A673 (cell line): ENCODE data around the gene GALNS. TPM values are rescaled to one million over a fixed set of nuclear protein-coding genes. Genes with fewer than 3 reads are reported as not detected.

Experiments
- BruUV-seq: library from RNA; stranded (reverse); fragments of 400-500 nt; replicated peaks from 2 replicates; lab custom pipeline; 2021; lab: Mats Ljungman, UMichigan
- CTCF ChIA-PET: fragments of 300-600 bp; sonication (Branson Sonifier 250); formaldehyde crosslinking; loops from one replicate; lab custom pipeline; 2022; ENCODE audit warnings: antibody characterized with exemption; lab: Charles Lee
- POLR2A ChIA-PET: fragments of 300-600 bp; sonication (Branson Sonifier 250); formaldehyde crosslinking; loops from one replicate; lab custom pipeline; 2022; ENCODE audit warnings: antibody characterized with exemption; ENCODE audit not compliant: low non-redundant PET; lab: Charles Lee
- DNase-seq: peaks from one replicate; pipeline ENCODE4 v3.0.0-alpha.2; 2015; ENCODE audit warnings: low spot score
- H3K27ac ChIP-seq: fragments of 200-600 bp; sonication (generic); 2 replicates; pipeline ENCODE4 v1.5.1; 2016; ENCODE audit warnings: mixed run types, low read depth, mild to moderate bottlenecking, mixed read lengths, antibody characterized with exemption, low read length; ENCODE audit not compliant: poor library complexity, severe bottlenecking
- H3K27me3 ChIP-seq: fragments of 200-600 bp; sonication (generic); replicated peaks from 2 replicates; pipeline ENCODE4 v1.6.1; 2017; ENCODE audit warnings: mixed run types, low read depth, mild to moderate bottlenecking, mixed read lengths, antibody characterized with exemption, low read length; ENCODE audit not compliant: insufficient read depth, poor library complexity
- H3K36me3 ChIP-seq: fragments of 200-600 bp; sonication (generic); 2 replicates; pipeline ENCODE4 v1.6.1; 2016; ENCODE audit warnings: mixed run types, mild to moderate bottlenecking, mixed read lengths, antibody characterized with exemption, low read length; ENCODE audit not compliant: insufficient read depth, poor library complexity, severe bottlenecking
- H3K4me1 ChIP-seq: fragments of 200-600 bp; sonication (generic); 2 replicates; pipeline ENCODE4 v1.6.1; 2017; ENCODE audit warnings: mixed run types, mild to moderate bottlenecking, mixed read lengths, antibody characterized with exemption, low read length; ENCODE audit not compliant: insufficient read depth, poor library complexity, severe bottlenecking
- H3K4me3 ChIP-seq: fragments of 200-600 bp; sonication (generic); 2 replicates; pipeline ENCODE4 v1.5.1; 2016; ENCODE audit warnings: low read depth, mixed run types, mild to moderate bottlenecking, mixed read lengths, low read length; ENCODE audit not compliant: poor library complexity, severe bottlenecking
- H3K9me3 ChIP-seq: fragments of 200-600 bp; sonication (generic); 2 replicates; pipeline ENCODE4 v1.6.1; 2016; ENCODE audit warnings: mixed run types, low read depth, mild to moderate bottlenecking, mixed read lengths, antibody characterized with exemption, low read length; ENCODE audit not compliant: poor library complexity, severe bottlenecking
- CTCF ChIP-seq: fragments of 300-800, 200-600 bp; sonication (generic); conservative IDR thresholded peaks from 2 replicates; pipeline ENCODE4 v1.5.1; 2017; ENCODE audit warnings: low read depth, mild to moderate bottlenecking, antibody characterized with exemption, low read length, moderate library complexity, mixed read lengths
- EZH2 ChIP-seq: fragments of 200-600 bp; sonication (generic); IDR thresholded peaks from 2 replicates; pipeline ENCODE4 v1.6.1; 2017; ENCODE audit warnings: borderline replicate concordance, low read depth, mild to moderate bottlenecking, mixed read lengths, antibody characterized with exemption, low read length; ENCODE audit not compliant: poor library complexity, severe bottlenecking
- intact Hi-C: fragments of 100-400 bp; cut with micrococcal nuclease; formaldehyde crosslinking; loops from one replicate; pipeline ENCODE4 v1.10.0; 2022; ENCODE audit not compliant: unreplicated experiment
- total RNA-seq: library from RNA; stranded (reverse); gene quantifications from 2 replicates; pipeline ENCODE4 v1.2.3, GENCODE V29; 2021

Gene GALNS
- total RNA-seq, 1 experiment from 2014 or later = 54.8 TPM

DNA sequence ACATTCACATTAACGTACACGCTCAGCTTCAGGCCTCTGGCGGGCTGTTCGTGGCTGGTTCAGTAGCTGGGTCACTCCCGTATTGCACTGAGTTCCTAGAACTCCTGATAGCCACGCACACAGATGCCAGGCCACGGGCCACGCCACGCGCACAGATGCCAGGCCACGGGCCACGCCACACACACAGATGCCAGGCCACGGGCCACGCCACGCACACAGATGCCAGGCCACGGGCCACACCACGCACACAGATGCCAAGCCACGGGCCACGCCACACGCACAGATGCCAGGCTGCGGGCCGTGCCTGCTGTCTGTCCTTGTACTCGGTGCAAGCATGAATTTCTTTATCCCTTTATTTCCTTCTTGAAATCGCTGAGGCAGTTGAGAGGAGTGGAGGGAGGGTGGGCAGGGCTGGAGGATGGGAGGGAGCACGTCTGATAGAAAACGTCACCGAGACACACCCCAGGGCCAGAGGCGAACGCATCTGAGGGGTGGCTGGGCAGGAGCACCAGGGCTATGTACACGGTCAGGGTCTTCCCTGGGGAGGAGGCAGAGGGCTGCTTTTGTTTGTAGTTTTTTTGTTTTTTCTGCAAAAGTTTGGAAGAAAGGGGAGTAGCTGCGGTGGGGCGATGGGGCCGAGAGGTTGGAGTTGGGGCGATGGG lies 18.3 kb upstream of the GALNS start:
- no peak for DNase-seq
- TF ChIP-seq CTCF = no peak
- TF ChIP-seq EZH2 = no peak
- Histone ChIP-seq H3K4me1 (peaks cover 4% of the 10 kb centered on the region), H3K4me3 (no peak overlapping the region), H3K27ac (no peak overlapping the region), H3K9me3 (no peaks in the 10 kb centered on the region), H3K27me3 (no peaks in the 10 kb centered on the region), H3K36me3 (no peaks in the 10 kb centered on the region)
- ChIA-PET POLR2A (no interaction called here), CTCF (no interaction called here)
- no TSS peak for BruUV-seq
- intact Hi-C loops = no loop called here

DNA sequence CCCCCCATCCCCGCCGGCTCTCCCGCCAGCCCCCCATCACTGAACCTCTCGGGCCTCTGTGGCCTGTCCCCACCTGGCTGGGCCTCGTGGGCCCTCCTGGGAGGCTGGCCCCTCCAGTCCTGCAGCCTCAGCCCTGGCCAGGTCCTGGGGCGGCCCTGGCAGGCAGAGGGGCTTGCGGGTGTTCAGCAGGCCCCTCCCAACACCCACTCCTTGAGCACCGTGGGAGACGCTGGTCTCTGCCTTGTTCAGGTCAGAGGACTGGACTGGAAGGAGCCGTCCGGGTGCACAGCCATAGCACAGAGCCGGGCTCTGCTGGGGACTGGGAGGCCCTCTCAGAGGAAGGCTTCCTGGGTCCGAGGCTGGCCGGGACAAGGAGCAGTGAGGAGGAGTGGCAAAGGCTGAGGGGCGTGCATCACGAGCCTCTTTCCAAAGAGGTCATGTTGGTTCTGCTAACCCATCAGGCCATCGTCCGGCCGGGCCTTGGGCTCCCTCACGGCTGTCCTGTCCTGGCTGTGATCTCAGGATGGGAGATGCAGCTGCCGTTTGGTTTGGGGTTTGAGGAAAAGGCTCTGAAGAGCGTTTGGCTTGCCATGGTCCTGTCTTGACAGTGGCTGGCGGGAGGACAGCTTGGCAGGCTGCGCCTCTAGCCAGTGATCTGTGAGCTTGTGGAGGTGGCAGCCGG lies 16.0 kb upstream of the GALNS start:
- H3K27ac ChIP-seq = no peak overlapping the region
- H3K9me3 ChIP-seq = no peaks in the 10 kb centered on the region
- BruUV-seq = no TSS peak
- intact Hi-C loops = no loop called here
- no peak overlapping the region for H3K4me3 ChIP-seq
- ChIA-PET CTCF (no interaction called here), POLR2A (no interaction called here)
- TF ChIP-seq CTCF (no peak), EZH2 (no peak)
- H3K4me1 ChIP-seq = peaks cover 4% of the 10 kb centered on the region
- no peaks in the 10 kb centered on the region for H3K27me3 ChIP-seq
- DNase-seq = no peak
- no peaks in the 10 kb centered on the region for H3K36me3 ChIP-seq

GRCh38 chr16:88871730-88872416 lies 15.1 kb upstream of the GALNS start:
- Histone ChIP-seq H3K4me1 (peaks cover 4% of the 10 kb centered on the region), H3K27ac (no peak overlapping the region), H3K4me3 (no peak overlapping the region), H3K27me3 (no peaks in the 10 kb centered on the region), H3K9me3 (no peaks in the 10 kb centered on the region), H3K36me3 (no peaks in the 10 kb centered on the region)
- BruUV-seq = no TSS peak
- CTCF ChIA-PET = no interaction called here
- no peak for DNase-seq
- POLR2A ChIA-PET = no interaction called here
- TF ChIP-seq EZH2 (no peak), CTCF (no peak)
- intact Hi-C loops = no loop called here
